GM21529 (cell line): ENCODE results near the gene SLCO3A1.
A peak's percentile ranks its signal among the peaks of the same experiment; 100 is the strongest.
"Not testable (repeated sequence)": the region's sequence is repeated elsewhere in the genome, so short reads cannot be mapped to it uniquely, and the experiment has no call there.

Source experiments
- ATAC-seq: cut with Tn5 transposase; IDR thresholded peaks from one replicate; pipeline ENCODE4 v1.9.1; 2021; ENCODE audit not compliant: unreplicated experiment

The SLCO3A1 gene

GRCh38 chr15:92061511-92062195 is 208.1 kb downstream of the SLCO3A1 start:
- ATAC-seq = no peak

GRCh38 chr15:92062505-92062904 is 209.0 kb downstream of the SLCO3A1 start:
- no peak for ATAC-seq

DNA sequence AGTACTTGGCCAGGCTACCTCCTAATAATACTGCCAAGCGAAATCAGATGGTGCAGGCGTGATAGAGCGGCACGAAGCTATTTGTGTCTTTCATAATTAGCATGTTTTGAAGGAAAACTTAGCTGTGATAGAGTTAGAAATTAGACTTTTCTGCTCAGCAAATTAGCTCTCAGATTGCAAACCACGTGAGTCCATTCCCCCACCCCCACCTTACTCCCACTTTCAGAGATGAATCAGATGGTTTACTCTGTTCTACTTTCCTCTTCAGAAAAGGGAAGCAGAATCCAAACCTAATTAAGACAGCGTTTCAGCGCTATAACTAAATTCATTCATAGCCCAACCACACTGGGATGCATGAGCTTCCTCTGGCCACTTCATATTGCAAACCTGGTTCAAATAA is 214.6 kb downstream of the SLCO3A1 start:
- peak; percentile 47 for ATAC-seq

DNA sequence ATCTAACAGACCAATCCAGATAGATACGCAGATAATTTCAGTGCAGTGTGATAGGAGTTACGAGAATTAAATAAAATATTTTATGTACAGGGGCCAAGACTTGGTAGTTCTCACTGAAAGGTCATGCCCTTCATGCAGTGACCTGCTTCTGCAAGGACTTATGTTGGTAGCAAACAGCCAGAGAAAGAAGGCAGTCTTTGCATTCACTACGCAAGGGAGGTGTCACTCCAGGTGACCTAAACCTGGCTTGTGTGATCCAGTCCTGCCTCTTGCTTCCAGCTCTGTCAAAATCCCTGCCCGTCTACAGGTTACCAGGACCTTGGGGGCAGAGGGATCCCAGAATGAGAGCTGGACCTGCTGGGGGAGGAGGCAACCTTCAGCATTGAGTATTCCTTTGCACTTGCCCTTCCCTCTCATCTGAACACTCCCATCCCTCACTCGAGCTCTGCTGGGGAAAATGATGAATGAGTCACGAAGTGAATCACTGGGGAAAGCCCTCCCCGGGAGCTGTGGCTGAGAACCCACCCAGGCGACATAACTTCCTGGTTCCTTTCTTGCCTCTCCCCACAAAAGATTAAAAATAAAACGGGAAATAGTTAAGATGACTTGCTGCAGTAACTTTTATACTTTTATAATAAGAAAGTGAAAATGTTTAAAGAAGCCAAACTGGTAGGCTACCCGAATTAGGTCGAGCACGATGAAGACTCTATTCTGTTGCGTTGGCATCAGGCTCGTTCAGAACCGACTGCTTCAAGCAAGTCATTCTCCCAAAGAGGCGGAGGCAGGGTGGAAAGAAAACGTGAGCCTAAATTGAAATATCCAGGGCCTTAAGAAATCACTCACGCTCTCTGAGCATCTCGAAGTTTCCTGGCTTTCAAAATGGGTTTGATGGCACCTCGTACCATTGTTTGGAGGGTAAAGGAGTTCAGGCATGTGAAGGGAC is 216.1 kb downstream of the SLCO3A1 start:
- ATAC-seq = peak; percentile 54

- not testable (repeated sequence) for ATAC-seq
Measured at GRCh38 chr15:92070251-92070650, 216.7 kb downstream of the SLCO3A1 start.

DNA sequence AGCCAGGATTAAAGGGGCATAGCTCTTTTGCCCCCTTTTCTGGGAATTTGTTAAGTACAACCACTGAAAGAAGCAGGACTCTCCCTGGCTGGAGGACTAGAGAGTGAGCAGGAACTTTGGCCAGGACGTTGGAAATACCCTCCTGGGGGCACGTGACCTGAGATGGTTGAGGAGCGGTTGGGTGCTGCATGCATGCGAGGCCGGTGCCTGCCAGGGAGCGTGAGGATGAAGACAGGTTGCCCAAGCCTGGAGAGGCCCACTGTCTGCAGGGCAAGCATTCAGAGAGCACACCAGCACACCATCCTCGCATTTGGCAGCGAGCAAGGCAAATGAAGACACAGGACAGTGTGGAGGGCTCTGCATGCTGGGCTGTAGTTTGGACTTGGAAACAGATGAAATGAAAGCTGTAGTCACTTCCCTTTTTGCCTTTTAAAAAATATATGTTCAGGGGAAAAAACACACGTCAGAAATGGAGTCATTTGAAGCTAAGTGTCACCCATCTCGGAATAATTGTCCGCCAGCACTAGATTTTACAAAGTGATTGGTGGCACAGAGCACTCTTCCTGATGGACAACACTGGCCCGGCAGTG is 217.6 kb downstream of the SLCO3A1 start:
- no peak for ATAC-seq

DNA sequence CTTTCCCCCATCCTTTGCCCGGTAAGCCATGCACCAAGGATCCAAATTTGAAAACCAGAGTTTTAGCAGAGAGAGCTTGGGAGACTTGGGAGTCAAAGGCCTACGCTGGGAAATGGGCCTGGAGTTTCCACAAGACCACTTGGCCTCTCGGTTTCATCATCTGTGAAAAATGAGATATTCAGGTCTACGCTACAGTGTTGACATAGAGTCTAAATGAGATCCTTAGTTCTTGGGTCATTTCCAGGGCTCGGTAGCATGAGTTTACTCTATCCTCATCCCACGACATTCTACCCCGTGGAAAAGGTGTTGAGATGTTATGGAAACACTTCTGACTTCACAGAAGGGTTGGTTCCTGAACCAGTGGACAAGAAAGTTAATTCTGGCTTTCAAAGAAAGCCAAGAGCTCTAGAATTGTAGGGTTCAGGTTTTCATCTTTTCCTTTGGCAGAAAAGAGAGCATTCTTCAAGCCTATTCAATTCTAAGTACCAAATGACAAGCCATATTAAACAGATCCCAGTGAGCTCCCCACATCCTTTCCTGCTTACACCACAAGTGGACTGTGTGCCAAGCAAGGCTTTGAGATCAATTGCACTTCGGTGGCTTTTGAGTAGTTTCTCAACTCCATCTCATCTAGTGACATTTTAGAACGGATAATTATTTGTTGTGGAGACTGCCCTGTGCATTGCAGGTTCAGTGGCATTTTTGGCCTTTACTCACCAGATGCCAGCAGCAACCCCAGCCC is 219.7 kb downstream of the SLCO3A1 start:
- ATAC-seq = no peak

- ATAC-seq = no peak
Measured at GRCh38 chr15:92074101-92074500, 220.6 kb downstream of the SLCO3A1 start.

- ATAC-seq = no peak
Measured at GRCh38 chr15:92074646-92075045, 221.1 kb downstream of the SLCO3A1 start.

DNA sequence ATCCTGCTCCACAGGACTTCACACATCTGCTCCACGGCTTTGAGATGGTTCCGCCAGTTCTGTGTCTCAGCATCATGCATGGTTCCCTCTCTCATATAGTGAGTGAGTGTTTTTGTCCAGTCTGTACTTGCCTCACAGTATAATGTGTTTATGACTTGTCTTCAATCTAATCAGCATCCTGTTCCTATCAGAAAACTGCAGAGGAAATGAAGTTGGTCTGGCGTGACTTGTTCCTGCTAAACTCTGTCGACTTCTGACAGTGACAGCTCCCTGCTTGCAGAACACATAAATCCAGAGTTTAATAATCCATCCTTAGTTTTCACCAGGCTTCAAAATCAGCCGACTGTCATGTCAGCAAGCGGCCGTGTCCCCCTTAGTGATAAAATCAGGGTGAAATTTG is 222.3 kb downstream of the SLCO3A1 start:
- ATAC-seq = no peak

- no peak for ATAC-seq
Measured at GRCh38 chr15:92076541-92076940, 223.0 kb downstream of the SLCO3A1 start.

DNA sequence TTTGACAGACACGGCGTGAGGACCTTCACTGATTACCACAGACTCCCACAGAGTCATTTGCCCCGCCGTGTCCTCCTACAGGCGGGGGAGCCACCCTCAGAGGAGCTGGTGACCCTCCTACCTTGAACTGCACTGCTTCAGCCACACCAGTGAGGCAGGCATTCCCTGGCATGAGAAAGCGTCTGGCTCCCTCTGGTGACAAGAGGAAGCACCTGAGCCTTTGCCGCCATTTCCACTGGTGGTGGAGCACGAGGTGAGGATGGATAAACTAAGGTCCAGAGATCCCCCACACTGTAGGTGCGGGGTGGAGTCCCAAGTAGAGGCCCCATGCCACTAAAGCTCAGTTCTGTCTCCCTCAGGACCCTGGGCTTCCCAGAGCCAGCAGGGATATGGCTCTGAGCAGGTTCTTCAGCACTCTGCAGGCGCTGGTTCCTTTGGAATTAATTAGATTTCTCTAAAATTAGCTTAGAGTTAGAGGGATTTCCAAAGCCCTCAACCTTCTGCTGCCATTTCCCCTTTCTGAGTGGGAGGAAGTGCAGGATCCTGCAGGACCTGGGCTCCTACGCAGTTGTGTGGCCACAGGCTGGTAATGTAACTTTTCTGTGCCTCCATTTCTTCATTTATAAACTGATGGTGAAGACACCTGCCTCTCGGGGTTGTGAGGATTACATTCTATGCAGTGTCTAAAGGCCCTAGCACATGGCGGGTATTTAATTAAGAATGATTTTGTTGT is 224.0 kb downstream of the SLCO3A1 start:
- ATAC-seq = peak; percentile 83

DNA sequence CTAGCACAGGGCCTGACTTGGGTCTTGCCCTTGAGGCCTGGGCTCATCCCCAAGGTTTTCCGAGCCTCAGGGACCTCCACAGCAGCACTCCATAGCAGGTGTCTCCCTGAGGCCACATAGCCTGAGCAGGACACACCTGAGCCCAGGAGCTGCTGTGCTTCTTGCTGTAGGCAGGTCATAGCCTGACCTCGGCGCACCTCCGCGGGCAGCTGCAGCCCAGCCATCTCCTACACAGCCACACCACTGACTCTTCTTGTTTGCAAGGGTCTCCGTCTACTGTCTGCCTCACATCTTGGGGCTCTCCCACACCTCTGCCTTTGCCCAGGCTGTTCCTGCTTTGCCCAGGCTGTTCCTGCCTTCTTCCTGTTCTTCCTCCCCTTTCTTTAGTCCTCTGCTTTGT is 224.8 kb downstream of the SLCO3A1 start:
- ATAC-seq = no peak

GRCh38 chr15:92079047-92079446 is 225.5 kb downstream of the SLCO3A1 start:
- no peak for ATAC-seq

DNA sequence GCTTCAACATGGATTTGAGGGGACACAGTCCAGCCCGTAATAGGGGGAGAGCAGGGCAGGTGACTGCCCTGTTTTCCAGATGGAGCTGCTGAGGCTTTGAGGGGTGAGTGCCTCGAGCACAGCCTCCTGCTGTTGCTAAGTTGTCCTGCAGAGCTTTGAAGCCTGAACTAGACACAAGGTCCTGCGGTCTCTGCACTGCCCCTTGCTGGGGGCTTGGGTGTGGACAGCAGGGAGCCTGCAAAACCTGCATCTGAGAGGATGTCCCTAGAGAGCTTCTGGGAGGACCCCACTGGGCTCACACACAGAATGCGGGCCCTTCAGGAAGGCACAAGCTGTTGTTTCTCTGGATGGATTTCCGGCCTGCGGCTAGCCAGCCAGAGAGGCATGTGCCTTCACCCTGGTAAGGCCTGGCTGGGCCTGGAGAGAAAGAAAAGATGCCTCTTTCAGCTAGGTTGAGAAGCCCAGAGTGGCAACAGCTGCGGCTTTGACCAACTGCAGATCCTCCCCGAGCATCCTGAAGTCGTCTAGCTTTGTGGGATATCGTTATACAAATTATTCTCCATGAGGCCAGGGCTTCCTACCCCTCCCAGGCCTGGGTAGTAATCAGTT is 226.2 kb downstream of the SLCO3A1 start:
- ATAC-seq = no peak

- ATAC-seq = peak; percentile 60
Measured at GRCh38 chr15:92082006-92082843, 228.7 kb downstream of the SLCO3A1 start.

DNA sequence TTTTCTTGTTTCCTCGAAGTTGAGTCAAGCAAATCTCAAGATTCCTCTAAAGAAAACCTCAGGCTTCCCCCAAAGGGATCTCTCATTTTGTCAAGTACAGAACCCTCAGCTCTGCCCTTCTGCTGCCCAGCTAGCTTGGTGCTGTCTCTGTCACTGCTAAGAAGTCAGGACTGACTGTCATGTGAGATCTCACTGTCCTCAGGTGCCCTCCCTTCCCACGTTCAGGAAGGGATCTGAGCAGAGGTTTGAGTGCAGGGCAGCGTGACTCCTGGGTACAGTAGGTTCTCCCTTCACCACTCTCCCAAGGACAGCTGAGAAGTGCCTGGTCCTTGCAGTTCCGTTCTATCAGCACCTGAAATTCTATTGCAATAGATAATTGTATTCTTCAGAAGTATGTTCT is 229.7 kb downstream of the SLCO3A1 start:
- ATAC-seq = no peak

DNA sequence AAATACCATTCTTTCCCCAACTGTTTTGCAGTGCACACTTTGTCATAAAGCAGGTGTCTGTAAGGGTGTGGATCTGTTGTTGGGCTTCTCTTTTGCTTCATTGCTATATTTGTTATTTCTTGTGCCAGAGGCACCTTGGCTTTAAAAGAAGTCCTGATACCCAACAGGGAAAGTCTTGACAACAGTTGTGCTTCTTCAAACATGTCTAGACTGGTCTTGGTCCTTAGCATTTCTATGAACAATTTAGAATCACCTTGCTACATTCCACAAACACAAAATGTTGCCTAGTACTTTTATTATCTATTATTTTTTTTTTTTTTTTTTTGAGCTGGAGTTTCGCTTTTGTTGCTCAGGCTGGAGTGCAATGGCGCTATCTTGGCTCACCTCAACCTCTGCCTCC is 233.7 kb downstream of the SLCO3A1 start:
- ATAC-seq = no peak

GRCh38 chr15:92091155-92091734 is 237.7 kb downstream of the SLCO3A1 start:
- ATAC-seq = no peak
